ENCODE results near the gene BTBD2.

The BTBD2 gene

GRCh38 chr19:1952635-1953034 is 62.9 kb downstream of the BTBD2 start:
- no peaks in the 10 kb centered on the region for H3K9me3 ChIP-seq (ENCODE audit: control insufficient read depth, insufficient read depth, low read length)
- no peaks in the 10 kb centered on the region; the same call in 1 of the 2 replicates for H3K36me3 ChIP-seq (ENCODE audit: insufficient read depth, low read length)
- H3K4me1 ChIP-seq (ENCODE audit: insufficient read depth, low read length) = no peaks in the 10 kb centered on the region
- no peak overlapping the region for H3K9ac ChIP-seq (ENCODE audit: low read depth, low read length)

DNA sequence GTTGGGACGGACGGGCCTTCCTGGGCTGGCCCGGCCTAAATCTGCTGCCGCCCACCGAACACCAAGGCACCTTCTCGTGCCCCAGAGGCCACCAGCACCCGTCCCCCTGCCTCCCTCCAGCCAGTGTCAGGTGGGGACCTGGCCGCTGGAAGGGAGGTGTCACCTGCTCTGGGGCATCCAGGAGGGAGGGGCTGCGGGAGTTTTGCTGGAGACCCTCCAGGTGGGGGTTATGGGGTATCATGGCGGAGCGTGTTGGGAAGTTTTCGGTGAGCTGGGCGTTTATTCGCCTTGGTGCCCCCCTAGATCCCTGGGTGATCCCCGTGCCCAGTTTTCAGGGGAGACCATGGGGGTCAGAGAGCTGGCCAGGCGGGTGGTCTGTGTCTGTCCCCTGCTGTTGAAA is 64.9 kb downstream of the BTBD2 start:
- Histone ChIP-seq H3K9ac (ENCODE audit: low read depth, low read length) (no peak overlapping the region), H3K9me3 (ENCODE audit: control insufficient read depth, insufficient read depth, low read length) (no peaks in the 10 kb centered on the region), H3K4me1 (ENCODE audit: insufficient read depth, low read length) (no peaks in the 10 kb centered on the region; the same call in 1 of the 2 replicates), H3K36me3 (ENCODE audit: insufficient read depth, low read length) (no peaks in the 10 kb centered on the region; the same call in 1 of the 2 replicates)

- Histone ChIP-seq H3K9me3 (ENCODE audit: control insufficient read depth, insufficient read depth, low read length) (no peaks in the 10 kb centered on the region), H3K4me1 (ENCODE audit: insufficient read depth, low read length) (no peaks in the 10 kb centered on the region; the same call in 1 of the 2 replicates), H3K36me3 (ENCODE audit: insufficient read depth, low read length) (no peaks in the 10 kb centered on the region; the same call in 1 of the 2 replicates), H3K9ac (ENCODE audit: low read depth, low read length) (no peak overlapping the region)
These were observed 66.0 kb downstream of the BTBD2 start for GRCh38 chr19:1949304-1950101.

GRCh38 chr19:1947651-1948209 is 67.8 kb downstream of the BTBD2 start:
- Histone ChIP-seq H3K36me3 (ENCODE audit: insufficient read depth, low read length) (no peaks in the 10 kb centered on the region), H3K9ac (ENCODE audit: low read depth, low read length) (no peak overlapping the region), H3K4me1 (ENCODE audit: insufficient read depth, low read length) (peaks cover 6% of the 10 kb centered on the region; the same call in 1 of the 2 replicates), H3K9me3 (ENCODE audit: control insufficient read depth, insufficient read depth, low read length) (no peaks in the 10 kb centered on the region)

- Histone ChIP-seq H3K9ac (ENCODE audit: low read depth, low read length) (no peak overlapping the region), H3K9me3 (ENCODE audit: control insufficient read depth, insufficient read depth, low read length) (no peaks in the 10 kb centered on the region), H3K4me1 (ENCODE audit: insufficient read depth, low read length) (peaks cover 6% of the 10 kb centered on the region; the same call in 1 of the 2 replicates), H3K36me3 (ENCODE audit: insufficient read depth, low read length) (no peaks in the 10 kb centered on the region)
These were observed 69.6 kb downstream of the BTBD2 start for GRCh38 chr19:1945899-1946298.

- no peaks in the 10 kb centered on the region for H3K9me3 ChIP-seq (ENCODE audit: control insufficient read depth, insufficient read depth, low read length)
- no peaks in the 10 kb centered on the region for H3K36me3 ChIP-seq (ENCODE audit: insufficient read depth, low read length)
- peaks cover 6% of the 10 kb centered on the region; the same call in 1 of the 2 replicates for H3K4me1 ChIP-seq (ENCODE audit: insufficient read depth, low read length)
- no peak overlapping the region for H3K9ac ChIP-seq (ENCODE audit: low read depth, low read length)
These were observed 70.5 kb downstream of the BTBD2 start for GRCh38 chr19:1944916-1945561.

- Histone ChIP-seq H3K4me1 (ENCODE audit: insufficient read depth, low read length) (peaks cover 6% of the 10 kb centered on the region; the same call in 1 of the 2 replicates), H3K36me3 (ENCODE audit: insufficient read depth, low read length) (no peaks in the 10 kb centered on the region), H3K9me3 (ENCODE audit: control insufficient read depth, insufficient read depth, low read length) (no peaks in the 10 kb centered on the region), H3K9ac (ENCODE audit: low read depth, low read length) (no peak overlapping the region)
These were observed 71.2 kb downstream of the BTBD2 start for GRCh38 chr19:1944088-1944915.

DNA sequence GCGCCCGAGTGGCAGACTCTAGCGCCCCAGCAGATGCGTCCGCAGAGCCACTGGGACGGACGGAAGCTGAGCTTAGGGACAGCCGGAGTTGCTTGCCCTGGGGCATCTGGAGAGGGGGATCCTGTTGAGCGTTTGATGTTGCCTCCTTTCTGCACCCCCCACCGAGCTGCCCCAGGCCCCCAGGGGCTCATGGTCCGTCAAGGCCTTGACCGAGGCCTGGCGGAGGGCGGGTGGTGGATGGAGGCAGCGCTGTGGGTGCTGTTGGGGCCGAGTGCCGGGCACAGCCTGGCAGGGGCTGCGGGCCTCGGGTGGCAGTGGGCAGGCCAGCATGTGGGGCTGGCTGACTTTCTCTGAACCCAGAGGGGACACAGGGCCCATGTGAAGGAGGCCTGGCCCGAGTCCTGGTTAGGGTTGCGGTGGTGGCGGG is 71.8 kb downstream of the BTBD2 start:
- Histone ChIP-seq H3K4me1 (ENCODE audit: insufficient read depth, low read length) (peaks cover 6% of the 10 kb centered on the region; the same call in 1 of the 2 replicates), H3K9ac (ENCODE audit: low read depth, low read length) (no peak overlapping the region), H3K36me3 (ENCODE audit: insufficient read depth, low read length) (no peaks in the 10 kb centered on the region), H3K9me3 (ENCODE audit: control insufficient read depth, insufficient read depth, low read length) (no peaks in the 10 kb centered on the region)

- Histone ChIP-seq H3K4me1 (ENCODE audit: insufficient read depth, low read length) (peaks cover 6% of the 10 kb centered on the region; the same call in 1 of the 2 replicates), H3K9ac (ENCODE audit: low read depth, low read length) (peak overlapping the region; percentile 82; the same call in 1 of the 2 replicates), H3K36me3 (ENCODE audit: insufficient read depth, low read length) (no peaks in the 10 kb centered on the region), H3K9me3 (ENCODE audit: control insufficient read depth, insufficient read depth, low read length) (no peaks in the 10 kb centered on the region)
These were observed 72.5 kb downstream of the BTBD2 start for GRCh38 chr19:1942934-1943555.

DNA sequence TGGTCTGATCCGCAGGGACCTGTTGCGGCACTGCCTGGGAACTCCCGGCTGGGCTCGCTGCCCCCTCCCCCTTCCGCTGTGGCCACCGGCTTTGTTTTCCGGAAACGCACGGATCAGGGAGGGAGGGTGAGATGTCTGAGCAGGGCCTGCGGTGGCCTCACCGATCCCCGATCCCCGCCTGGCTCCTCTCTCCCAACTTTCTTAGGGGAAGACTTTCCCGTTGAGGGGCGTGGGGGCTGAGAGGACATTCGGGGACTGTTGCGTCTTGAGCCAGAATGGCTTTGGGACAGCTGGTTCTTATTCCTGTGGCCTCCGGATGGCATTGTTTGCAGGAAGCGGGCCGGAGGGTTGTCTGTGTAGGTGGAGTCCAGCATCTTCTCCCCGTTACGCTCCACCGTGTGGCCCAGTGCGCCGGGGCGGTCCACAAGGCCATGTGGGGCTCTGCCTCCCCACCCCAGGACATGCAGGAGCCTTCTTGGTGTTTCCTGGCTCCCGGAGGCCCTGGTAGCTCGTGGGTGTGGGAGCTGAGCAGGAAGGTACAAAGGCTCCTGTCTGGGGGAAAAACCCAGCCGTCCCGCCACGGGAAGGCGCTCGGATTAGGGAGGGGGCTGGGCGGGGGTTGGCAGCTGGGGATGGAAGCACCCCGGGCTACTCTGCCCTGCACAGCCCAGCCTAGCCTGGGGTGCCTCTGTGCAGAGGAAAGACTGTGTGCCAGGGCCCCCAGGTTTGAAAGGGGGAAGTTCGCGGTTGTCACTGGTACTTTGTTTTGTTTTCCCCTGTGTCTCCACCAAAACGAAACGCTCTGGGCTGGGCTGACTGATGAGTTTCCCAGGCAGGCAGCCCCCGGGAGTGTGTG is 73.2 kb downstream of the BTBD2 start:
- Histone ChIP-seq H3K9me3 (ENCODE audit: control insufficient read depth, insufficient read depth, low read length) (no peaks in the 10 kb centered on the region), H3K4me1 (ENCODE audit: insufficient read depth, low read length) (peaks cover 6% of the 10 kb centered on the region; the same call in 1 of the 2 replicates), H3K36me3 (ENCODE audit: insufficient read depth, low read length) (no peaks in the 10 kb centered on the region), H3K9ac (ENCODE audit: low read depth, low read length) (peak overlapping the region; percentile 82)

DNA sequence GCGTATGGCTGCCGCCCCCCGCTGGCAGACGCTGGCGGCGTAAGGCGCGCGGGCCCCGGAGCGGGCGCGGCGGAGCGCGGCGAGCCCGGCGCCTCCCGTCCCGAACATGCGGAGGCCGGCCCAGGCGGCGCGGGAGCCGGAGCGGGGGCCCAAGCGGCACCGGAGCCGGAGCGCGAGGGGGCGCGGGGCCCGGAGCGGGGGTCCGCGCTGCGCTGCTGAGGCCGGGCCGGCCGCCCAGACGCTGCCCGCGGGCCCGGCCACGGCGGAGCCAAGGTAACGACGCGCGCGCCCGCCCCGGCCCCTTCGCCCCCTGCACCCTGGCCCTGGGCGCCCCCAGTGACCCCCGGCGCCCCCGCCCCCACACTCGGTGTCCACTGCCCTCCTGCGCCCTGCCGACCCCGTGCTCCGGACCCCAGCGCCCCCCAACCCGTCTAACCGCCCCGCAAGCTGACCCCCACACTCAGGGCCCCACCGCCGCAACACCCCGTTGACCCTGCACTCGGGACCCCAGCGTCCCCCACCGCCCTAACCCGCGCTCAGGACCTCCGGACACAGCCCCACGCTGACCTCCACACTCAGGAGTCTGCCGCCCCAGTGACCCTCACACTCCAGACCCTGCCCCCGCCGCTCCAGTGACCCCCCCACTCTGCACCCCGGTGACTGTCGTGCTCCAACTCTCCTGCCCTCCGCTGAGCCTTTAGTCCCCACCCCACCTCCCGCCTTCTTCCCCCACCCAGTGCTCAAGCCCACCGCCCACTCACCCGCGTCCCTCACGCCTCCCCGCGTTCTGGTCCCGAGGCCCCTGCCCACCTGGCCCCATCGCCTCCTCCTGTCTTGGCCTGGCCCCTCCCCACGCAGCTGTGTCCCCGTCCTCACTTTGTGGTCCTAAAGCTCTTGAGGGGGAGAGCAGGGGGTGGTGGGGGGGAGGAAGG is 74.1 kb downstream of the BTBD2 start, which contains the start of gene CSNK1G2:
Gene CSNK1G2, plus strand, starts transcription at position 27 of the 932 bp plus-strand sequence. CDS start 28,601 bp downstream, outside the sequence.
- peak within 1 kb of the TSS; percentile 93 for H3K9ac ChIP-seq (ENCODE audit: low read depth, low read length)
- no peaks in the 10 kb centered on the region for H3K36me3 ChIP-seq (ENCODE audit: insufficient read depth, low read length)
- peaks cover 6% of the 10 kb centered on the region; the same call in 1 of the 2 replicates for H3K4me1 ChIP-seq (ENCODE audit: insufficient read depth, low read length)
- H3K9me3 ChIP-seq (ENCODE audit: control insufficient read depth, insufficient read depth, low read length) = no peaks in the 10 kb centered on the region

- Histone ChIP-seq H3K9ac (ENCODE audit: low read depth, low read length) (no peak overlapping the region), H3K9me3 (ENCODE audit: control insufficient read depth, insufficient read depth, low read length) (no peaks in the 10 kb centered on the region), H3K36me3 (ENCODE audit: insufficient read depth, low read length) (no peaks in the 10 kb centered on the region), H3K4me1 (ENCODE audit: insufficient read depth, low read length) (peaks cover 2% of the 10 kb centered on the region; the same call in 1 of the 2 replicates)
These were observed 77.4 kb downstream of the BTBD2 start for GRCh38 chr19:1938071-1938470.

Measured in ES-I3 (cell line).